Measurements from ENCODE around the gene ODF2L. TPM values are rescaled to one million over a fixed set of nuclear protein-coding genes. Genes with fewer than 3 reads are reported as not detected.

Gene ODF2L
- total RNA-seq, 1 experiment from 2014 or later, result 6.7 TPM

DNA sequence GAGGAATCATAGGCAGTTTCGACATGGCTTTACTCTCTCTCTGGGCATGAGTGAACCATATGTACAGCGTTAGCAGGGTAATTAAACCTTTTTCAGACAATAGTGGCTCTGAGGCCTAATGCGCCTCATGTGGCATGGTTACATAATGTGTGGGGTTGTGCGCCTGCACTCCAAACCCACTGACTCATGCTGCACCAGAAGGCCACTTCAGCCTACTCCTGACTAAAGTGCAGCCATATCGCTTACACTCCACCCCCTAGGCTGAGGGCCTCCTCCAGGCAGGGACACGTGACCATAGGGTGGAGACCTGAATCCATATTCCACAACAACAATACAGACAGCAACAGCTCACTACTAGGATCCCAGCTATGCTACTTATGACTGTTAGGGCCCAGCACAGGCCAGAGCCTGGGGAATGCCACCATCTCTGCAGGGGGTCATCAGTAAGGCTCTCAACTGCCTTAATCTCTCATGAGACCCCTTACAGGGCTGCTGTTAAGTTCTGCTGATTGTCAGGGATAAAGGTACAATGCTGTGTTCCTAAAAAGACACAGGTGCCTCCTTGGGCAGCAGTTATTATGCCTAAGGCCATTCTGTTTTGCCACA, 13.4 kb upstream of the ODF2L start:
- H3K36me3 ChIP-seq, result no peaks in the 10 kb centered on the region
- DNase-seq, result no peak
- H3K27me3 ChIP-seq, result no peaks in the 10 kb centered on the region
- no peak overlapping the region for H3K4me3 ChIP-seq
- no peaks in the 10 kb centered on the region for H3K9me3 ChIP-seq

DNA sequence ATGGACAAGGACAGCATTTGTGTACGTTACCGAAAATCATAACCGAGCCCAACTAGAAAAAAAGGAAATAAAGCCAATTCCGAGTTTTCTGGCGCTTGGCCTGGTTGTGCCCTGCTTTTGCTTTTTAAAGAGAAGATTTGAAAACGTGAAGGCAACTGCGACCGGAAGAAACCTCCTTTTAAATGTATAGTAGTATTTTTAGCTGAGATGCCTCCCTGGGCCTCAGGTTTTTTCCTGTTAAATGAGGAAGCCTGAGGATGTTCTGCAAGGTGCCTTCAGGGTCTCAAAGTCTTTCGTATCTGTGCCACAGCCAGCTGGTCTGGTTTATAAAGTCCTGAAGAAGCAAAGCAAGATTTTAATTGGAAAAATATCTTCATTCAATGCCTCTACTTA, 371 bp upstream of the ODF2L start:
- Histone ChIP-seq H3K9me3 (no peaks in the 10 kb centered on the region), H3K36me3 (no peaks in the 10 kb centered on the region), H3K4me3 (peak overlapping the region; percentile 88), H3K27me3 (no peaks in the 10 kb centered on the region; the same call in 1 of the 2 replicates)
- no peak for DNase-seq

DNA sequence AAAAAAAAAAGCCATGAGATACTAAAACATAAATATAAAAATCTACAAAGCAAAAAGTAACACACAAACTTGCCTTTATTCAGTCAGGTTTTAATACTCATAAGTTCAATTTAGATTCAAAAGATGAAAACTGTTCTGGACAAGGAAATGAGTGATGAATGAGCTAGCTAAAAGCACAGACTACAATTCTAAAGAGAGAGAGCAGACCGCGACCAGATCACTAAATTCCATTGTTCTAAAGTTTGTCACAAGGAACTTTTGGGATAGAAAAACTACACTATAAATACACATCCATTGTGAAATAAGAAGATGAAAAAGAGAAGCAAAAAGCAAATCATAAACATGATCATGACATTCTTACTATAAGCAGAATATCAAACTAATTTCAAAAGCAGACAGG, 1.7 kb downstream of the ODF2L start:
- H3K27me3 ChIP-seq, result no peaks in the 10 kb centered on the region
- H3K4me3 ChIP-seq, result peak overlapping the region; percentile 88

DNA sequence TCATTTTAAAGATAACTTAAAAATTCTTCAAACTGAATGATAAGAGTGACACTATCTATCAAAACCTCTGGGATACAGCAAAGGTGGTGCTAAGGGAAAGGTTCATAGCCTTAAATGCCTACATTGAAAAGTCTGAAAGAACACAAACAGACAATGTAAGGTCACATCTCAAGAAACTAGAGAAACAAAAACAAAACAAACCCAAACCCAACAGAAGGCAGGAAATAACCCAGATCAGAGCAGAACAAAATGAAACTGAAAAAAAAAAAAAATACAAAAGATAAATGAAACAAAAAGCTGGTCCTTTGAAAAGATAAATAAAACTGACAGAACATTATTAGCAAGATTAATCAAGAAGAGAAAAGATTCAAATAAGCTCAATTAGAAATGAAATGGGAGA, 6.8 kb downstream of the ODF2L start:
- Histone ChIP-seq H3K27me3 (no peaks in the 10 kb centered on the region), H3K4me3 (no peak overlapping the region), H3K36me3 (no peaks in the 10 kb centered on the region), H3K9me3 (no peaks in the 10 kb centered on the region)
- no peak for DNase-seq

More for the DNA sequence above, 1.7 kb downstream of the ODF2L start:
- no peaks in the 10 kb centered on the region for H3K36me3 ChIP-seq
- H3K9me3 ChIP-seq, result no peaks in the 10 kb centered on the region
- DNase-seq, result no peak

DNA sequence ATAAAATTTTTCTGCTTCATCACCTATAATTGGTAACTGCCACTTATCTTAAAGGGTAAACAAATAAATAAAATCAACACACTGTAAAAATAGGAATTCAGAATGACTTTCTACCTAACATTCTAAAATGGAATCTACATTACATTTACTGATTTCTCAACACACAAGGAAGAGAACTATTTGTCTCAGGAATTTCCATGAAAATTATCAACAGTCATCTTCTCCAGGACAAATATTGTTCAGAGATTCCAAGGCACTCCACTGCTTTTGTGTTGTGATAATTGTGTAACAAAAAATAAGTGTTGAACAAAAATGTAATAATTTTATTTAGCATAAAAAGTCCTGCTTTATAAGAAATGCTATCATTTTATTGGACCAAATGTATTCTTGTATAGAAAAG, 7.3 kb downstream of the ODF2L start:
- DNase-seq, result no peak
- no peaks in the 10 kb centered on the region for H3K9me3 ChIP-seq
- no peaks in the 10 kb centered on the region for H3K27me3 ChIP-seq
- H3K4me3 ChIP-seq, result no peak overlapping the region
- H3K36me3 ChIP-seq, result no peaks in the 10 kb centered on the region

DNA sequence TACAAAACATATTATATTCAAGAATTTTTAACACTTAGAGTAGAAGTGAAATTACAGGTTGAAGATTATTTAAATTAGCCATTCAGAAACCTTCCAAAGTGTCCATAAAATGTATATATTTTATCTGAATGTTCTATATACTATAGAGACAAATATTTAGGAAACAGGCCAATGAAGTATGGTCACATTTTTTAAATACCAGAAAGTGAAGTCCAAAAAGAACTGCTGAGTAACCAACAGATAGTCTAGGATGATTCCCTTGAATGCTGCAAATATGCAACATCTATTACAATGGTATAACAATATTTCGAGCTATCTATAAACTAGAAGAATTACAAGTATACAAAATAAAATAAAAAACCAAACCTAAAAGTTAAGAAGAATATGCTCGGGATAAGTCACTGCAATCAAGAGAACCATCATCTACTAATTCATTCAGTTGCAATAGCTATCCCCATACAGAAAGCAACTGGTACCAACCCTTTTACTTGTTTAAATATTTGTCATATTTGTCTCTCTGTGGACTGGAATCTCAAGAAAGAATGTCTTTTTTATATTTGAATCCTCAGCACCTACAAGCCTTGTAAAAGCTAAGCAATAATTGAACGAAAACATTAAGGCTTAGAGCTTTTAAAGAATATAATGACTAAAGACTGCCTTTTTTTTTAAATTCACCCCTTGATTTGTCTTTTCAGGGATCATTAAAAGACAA, 8.1 kb downstream of the ODF2L start:
- Histone ChIP-seq H3K36me3 (no peaks in the 10 kb centered on the region), H3K9me3 (no peaks in the 10 kb centered on the region), H3K27me3 (no peaks in the 10 kb centered on the region), H3K4me3 (no peak overlapping the region)
- DNase-seq, result no peak

DNA sequence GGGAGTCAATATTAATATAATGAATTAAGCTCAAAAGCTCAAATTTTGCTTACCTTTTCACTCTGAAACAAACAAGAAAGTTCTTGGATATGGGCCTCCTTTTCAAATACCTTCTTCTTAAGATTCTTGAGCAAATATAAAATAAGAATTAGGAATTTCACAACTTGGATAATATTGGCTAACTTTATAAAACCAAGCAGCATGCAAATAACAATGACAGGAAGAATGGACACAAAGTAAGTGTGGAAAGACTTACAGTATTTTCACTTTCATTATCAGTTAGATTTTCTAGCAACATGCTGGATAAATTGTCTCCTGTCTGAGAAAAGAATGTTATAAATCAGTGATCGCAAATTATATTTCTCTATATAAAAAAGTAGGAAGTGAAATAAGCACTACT, 13.2 kb downstream of the ODF2L start:
- Histone ChIP-seq H3K9me3 (no peaks in the 10 kb centered on the region), H3K4me3 (no peak overlapping the region), H3K27me3 (no peaks in the 10 kb centered on the region), H3K36me3 (no peaks in the 10 kb centered on the region; the same call in 1 of the 2 replicates)
- no peak for DNase-seq

DNA sequence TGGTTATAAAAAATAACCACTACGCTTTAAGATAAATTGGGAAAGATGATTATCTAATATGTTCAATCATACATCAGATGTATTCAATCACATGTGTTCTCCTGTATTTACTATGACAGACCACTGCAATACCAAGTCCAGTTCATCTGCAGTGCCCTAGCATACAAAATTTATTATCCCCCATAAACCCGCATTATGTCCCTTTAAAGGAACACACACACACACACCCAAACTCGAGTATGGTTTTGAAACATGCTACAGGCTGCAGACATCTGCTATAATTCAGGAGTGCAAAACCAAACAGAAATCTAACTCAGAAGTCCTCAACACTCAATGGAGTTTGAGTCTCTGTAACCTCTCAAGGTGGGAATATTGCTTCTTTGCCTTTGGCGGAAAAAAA, 14.9 kb downstream of the ODF2L start:
- no peaks in the 10 kb centered on the region for H3K27me3 ChIP-seq
- H3K4me3 ChIP-seq, result no peak overlapping the region
- no peak for DNase-seq
- H3K9me3 ChIP-seq, result no peaks in the 10 kb centered on the region
- no peaks in the 10 kb centered on the region; the same call in 1 of the 2 replicates for H3K36me3 ChIP-seq

DNA sequence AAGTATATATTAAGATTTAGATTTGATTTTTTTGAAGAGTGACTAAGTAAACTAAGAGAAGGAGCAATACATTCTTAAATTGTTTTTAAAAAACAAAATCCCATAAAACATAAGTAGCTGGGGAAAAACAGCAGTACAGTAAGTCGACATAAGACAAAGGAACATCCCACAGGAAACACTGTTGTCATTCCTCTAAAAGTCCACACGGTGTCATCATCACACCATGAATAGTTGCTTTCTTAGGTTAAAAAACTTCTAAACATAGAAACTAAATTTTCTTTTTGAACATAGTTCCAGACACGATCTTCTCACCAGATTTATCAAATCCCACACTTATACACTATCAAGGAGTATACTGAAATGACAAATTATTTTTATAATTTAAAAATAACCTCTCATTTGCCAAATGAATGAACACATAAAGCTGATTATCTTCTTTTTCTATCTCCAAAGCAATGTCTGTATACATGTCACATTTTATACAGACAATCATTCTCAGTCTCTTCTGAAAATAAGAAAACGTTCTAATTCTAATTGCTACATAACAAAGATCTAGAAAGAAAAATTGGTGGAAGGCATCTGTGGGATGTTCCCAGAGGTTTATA, 15.8 kb downstream of the ODF2L start:
- no peaks in the 10 kb centered on the region; the same call in 1 of the 2 replicates for H3K36me3 ChIP-seq
- DNase-seq, result no peak
- no peaks in the 10 kb centered on the region for H3K9me3 ChIP-seq
- H3K4me3 ChIP-seq, result no peak overlapping the region
- H3K27me3 ChIP-seq, result no peaks in the 10 kb centered on the region

DNA sequence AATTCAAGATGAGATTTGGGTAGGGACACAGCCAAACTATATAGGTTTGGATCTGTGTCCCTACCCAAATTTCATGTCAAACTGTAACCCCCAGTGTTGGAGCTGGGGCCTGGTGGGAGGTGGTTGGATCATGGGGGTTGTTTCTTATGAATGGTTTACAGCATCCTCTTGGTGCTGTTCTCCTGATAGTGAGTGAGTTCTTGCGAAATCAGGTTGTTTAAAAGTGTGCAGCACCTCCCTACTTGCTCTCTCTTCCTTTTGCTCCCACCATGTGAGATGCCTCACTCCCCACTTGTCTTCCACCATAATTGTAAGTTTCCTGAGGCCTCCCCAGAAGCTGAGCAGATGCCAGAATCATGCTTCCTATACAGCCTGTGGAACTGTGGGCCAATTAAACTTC, 17.3 kb downstream of the ODF2L start:
- Histone ChIP-seq H3K4me3 (no peak overlapping the region), H3K9me3 (no peaks in the 10 kb centered on the region), H3K36me3 (no peaks in the 10 kb centered on the region; the same call in 1 of the 2 replicates), H3K27me3 (no peaks in the 10 kb centered on the region)
- no peak for DNase-seq

DNA sequence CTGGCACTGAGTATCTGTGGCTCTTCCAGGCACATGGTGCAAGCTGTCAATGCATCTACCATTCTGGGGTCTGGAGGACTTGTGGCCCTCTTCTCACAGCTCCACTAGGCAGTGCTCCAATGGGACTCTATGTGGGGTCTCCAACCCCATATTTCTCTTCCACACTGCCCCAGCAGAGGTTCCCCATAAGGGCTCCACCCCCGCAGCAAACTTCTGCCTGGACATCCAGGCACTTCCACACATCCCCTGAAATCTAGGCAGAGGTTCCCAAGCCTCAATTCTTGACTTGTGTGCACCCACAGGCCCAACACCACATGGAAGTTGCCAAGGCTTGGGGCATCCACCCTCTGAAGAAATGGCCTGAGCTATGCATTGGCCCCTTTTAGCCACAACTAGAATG, 18.8 kb downstream of the ODF2L start:
- H3K4me3 ChIP-seq, result no peak overlapping the region
- no peaks in the 10 kb centered on the region for H3K9me3 ChIP-seq
- no peak for DNase-seq
- no peaks in the 10 kb centered on the region; the same call in 1 of the 2 replicates for H3K36me3 ChIP-seq
- H3K27me3 ChIP-seq, result no peaks in the 10 kb centered on the region

DNA sequence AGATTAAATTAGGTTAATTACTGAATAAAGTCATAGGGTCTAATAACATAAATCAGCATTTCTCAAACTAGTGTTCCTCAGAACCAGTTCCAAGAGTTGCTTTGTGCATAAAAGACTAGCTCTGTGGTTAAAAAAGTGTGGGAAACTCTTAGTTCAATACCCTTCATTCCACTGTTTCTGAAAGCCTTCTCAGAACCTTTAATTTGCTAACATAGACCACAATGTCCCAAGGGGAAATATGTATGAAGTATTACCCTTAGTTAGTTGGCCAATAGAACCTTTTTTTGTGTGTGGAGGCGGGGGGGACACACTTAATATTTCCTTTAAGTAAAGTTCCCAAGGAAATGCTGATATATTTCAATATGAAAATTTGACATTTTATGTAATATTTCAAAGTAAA, 20.4 kb downstream of the ODF2L start:
- Histone ChIP-seq H3K36me3 (no peaks in the 10 kb centered on the region; the same call in 1 of the 2 replicates), H3K9me3 (no peaks in the 10 kb centered on the region), H3K4me3 (no peak overlapping the region), H3K27me3 (no peaks in the 10 kb centered on the region)
- DNase-seq, result no peak

DNA sequence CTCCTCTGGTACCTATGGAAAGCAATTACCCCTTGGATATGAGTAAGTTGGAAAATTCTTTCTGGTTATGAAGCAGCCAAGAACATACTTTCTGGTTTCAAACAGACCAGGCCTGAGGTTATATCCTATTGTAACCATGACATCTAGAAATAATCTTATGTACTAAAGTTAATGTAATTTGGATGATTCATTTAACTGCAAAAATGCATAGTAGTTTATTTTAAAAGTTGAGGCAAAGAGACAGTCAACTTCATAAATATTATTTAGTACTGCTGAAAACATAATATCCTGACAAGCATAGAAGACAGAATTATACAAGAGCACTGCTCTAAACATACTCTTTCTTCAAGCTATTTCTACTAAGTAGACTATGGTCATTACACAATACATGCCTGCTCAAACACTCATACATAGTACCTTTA, 25.5 kb downstream of the ODF2L start:
- H3K27me3 ChIP-seq, result no peaks in the 10 kb centered on the region
- no peak overlapping the region for H3K4me3 ChIP-seq
- no peaks in the 10 kb centered on the region for H3K36me3 ChIP-seq
- no peaks in the 10 kb centered on the region for H3K9me3 ChIP-seq
- DNase-seq, result no peak

DNA sequence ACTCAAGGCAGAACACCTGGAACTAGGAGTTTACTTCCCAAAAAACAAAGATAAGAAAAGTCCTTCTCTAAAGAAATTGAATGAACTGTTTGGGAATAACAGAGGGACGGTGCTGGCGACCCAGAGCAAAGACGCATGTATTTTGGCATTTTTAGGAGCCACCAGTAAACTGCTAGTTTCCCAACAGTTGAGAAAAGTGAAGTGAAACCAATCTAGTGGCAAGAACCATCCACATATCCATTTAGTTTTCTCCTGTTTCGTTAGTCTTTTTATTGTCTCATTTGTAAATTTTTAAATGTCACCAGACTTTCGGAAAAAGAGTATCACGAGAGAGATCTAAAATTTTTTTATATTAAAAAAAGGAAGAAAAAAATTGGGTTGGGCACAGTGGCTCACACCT, 30.2 kb downstream of the ODF2L start:
- Histone ChIP-seq H3K4me3 (no peak overlapping the region), H3K27me3 (no peaks in the 10 kb centered on the region), H3K9me3 (no peaks in the 10 kb centered on the region), H3K36me3 (no peaks in the 10 kb centered on the region)
- DNase-seq, result no peak

DNA sequence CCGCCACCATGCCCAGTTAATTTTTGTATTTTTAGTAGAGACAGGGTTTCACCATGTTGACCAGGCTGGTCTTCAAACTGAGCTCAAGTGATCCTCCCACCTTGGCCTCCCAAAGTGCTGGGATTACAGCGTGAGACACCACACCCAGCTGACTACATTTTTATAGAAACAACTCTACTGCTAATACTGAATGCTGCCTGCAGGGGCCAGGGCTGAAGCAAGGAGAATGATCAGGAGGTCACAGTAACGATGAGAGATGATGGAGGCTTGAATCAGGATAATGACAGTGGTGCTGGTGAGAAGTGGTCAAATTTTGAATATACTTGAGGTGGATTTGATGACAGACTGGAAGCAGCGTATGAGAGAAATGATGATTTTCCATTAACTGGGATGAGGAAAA, 33.3 kb downstream of the ODF2L start:
- Histone ChIP-seq H3K4me3 (no peak overlapping the region), H3K27me3 (no peaks in the 10 kb centered on the region), H3K36me3 (no peaks in the 10 kb centered on the region; the same call in 1 of the 2 replicates), H3K9me3 (no peaks in the 10 kb centered on the region)
- no peak for DNase-seq

DNA sequence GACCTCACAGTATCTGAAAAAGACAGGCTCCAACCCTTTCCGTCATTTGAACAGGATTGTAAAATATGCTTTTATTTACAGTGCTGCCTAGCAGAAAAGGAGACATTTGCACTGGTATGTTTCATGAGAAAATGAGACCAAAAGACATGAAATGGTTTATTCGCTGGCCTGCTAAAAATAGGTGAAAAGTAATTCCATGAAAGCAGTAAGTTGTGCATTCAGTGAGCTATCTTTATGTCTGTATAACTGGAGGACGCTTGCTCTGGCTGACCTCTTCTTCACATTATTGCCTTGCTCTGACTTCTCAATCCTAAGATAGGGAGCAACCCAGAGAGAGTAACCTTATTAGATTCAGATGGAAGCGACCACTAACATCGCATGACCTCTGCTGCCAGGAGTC, 38.3 kb downstream of the ODF2L start:
- Histone ChIP-seq H3K36me3 (peaks cover 5% of the 10 kb centered on the region), H3K9me3 (no peaks in the 10 kb centered on the region), H3K4me3 (no peak overlapping the region), H3K27me3 (no peaks in the 10 kb centered on the region)
- no peak for DNase-seq

DNA sequence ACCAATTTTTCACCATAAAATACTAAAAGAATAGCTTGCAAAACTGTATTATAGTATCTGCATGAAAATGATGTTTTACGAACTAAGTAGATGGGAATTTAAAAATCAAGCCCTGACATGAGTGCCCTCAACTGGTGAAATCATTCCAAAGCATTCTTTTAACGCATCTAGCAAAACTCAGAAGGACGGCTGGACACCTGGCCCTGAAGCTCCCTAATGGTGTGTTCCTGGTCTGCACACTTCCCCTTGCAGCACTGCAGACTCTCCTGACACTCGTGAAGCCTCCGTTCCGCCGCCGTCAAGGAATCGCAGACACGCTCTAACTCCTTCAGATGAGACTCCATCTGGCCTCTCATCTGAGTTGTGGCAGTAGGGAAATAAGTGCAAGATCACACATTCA, 39.9 kb downstream of the ODF2L start:
- Histone ChIP-seq H3K9me3 (no peaks in the 10 kb centered on the region), H3K4me3 (no peak overlapping the region), H3K36me3 (peaks cover 5% of the 10 kb centered on the region), H3K27me3 (no peaks in the 10 kb centered on the region)
- no peak for DNase-seq

DNA sequence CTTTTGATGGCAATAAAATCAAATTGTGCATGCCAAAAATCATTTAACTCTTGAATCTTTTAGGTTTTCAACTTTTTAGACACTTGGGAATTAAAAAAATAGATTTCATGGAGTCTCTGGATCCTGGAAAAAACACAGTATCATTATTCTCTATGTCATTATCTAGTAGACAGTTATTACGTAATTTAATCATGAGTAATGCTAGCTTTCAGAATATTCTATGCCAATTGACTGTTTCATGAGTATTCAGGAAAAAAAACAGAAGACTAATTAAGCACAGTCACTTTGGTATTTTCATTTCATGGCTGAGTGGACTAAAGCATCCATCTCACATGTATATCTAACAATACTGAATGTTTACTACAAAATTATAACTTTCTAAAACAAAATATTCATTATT, 44.0 kb downstream of the ODF2L start:
- Histone ChIP-seq H3K4me3 (no peak overlapping the region), H3K27me3 (no peaks in the 10 kb centered on the region), H3K36me3 (peaks cover 5% of the 10 kb centered on the region), H3K9me3 (no peaks in the 10 kb centered on the region)
- no peak for DNase-seq

Measured in MG63 (cell line).